Subcutaneous adipose tissue (tissue), 4 donors: ENCODE data around the gene ASAP3. TPM values are rescaled to one million over a fixed set of nuclear protein-coding genes. Genes with fewer than 3 reads are reported as not detected.

Experiments
- total RNA-seq, 4 donors: library from RNA; depleted of rRNA; stranded (reverse); fragments of >200 nt; gene quantifications; one replicate each; pipeline ENCODE4 v1.1.0, GENCODE V29; 2016
- TF ChIP-seq, protein P1 (sequence below): fragments of 450-650 bp; IDR thresholded peaks from one replicate; pipeline ENCODE4 v1.5.1; 2016; ENCODE audit warnings: low read depth, mild to moderate bottlenecking, control low read depth, antibody characterized with exemption, moderate library complexity

ASAP3 gene
- total RNA-seq, 4 donors from 2014 or later: 18.4 to 51.7 (median 42.1) TPM

DNA sequence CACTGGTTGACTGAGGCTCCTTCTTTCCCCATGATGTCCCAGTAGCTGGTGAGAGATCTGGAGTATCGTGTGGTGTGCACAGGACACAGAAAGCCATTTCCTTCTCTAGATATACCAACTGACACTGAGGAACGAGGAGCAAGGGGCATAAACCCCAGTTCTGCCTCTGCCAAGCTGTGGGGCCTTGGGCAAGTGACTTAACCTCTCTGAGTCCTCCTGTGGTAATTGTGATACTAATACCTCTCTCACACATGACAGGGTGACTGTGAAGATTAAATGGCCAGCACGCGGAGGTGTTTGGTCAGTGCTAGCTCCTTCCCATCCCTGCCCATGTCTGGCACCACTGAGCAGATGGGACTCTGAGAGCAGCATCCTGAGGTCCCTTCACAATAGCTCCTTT is 33.1 kb downstream of the ASAP3 start:
- TF ChIP-seq, protein P1, sequence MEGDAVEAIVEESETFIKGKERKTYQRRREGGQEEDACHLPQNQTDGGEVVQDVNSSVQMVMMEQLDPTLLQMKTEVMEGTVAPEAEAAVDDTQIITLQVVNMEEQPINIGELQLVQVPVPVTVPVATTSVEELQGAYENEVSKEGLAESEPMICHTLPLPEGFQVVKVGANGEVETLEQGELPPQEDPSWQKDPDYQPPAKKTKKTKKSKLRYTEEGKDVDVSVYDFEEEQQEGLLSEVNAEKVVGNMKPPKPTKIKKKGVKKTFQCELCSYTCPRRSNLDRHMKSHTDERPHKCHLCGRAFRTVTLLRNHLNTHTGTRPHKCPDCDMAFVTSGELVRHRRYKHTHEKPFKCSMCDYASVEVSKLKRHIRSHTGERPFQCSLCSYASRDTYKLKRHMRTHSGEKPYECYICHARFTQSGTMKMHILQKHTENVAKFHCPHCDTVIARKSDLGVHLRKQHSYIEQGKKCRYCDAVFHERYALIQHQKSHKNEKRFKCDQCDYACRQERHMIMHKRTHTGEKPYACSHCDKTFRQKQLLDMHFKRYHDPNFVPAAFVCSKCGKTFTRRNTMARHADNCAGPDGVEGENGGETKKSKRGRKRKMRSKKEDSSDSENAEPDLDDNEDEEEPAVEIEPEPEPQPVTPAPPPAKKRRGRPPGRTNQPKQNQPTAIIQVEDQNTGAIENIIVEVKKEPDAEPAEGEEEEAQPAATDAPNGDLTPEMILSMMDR: no peak

DNA sequence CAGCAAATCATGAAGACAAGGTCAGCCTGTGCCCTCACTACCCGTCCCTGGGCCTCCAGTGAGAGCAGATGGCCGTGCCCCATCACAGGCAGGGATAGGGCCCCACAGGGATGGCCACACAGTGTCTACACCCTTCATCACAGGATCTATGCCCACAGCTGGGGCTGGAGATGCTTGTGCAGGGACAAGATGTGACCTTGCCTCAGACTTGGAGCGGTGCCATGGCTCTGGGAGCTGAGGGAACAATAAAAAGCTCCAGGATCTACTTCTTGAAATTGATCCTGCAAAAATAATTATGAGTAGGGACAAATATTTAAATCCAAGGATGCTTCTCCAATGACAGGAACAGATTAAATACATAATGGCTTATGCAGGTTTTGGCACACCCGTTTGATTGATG is 34.0 kb downstream of the ASAP3 start:
- TF ChIP-seq, protein P1: no peak

DNA sequence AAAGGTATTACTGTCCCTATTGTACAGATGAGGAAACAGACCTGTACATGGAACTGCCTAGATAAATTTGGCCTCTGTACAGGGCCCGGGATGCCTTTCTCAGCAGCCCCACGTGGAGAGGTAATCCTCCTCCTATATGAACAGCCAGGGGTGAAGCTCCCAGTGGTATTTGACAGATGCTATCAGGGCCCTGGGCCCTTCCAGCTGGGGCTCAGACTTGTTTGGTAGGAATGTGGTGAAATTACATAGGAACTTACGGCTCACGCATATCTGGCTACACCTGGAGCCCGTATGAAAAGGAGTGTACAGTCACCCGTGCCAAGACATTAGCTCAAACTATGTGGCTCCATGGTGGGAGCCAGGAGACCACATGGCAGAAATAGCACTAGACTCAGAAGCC is 34.7 kb downstream of the ASAP3 start:
- TF ChIP-seq, protein P1: no peak

DNA sequence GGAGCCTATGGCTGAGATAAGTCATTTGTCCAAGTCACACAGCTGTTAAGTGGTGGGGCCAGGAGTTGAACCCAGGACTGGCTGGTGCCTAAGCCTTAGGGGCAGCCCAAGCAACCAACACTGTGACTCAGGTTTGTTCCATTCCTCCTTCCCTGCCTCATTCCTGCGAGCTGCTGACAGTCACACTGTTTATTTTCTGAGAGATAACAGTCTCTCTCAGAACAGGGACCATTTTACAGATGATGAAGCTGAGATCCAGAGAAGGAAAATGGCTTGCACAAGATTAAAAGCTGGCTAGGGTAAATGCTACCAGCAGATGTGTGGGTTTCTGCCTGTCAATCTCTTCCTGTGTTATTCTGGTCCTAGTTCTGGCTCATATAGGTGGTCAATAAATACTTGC is 35.1 kb downstream of the ASAP3 start:
- TF ChIP-seq, protein P1: no peak

DNA sequence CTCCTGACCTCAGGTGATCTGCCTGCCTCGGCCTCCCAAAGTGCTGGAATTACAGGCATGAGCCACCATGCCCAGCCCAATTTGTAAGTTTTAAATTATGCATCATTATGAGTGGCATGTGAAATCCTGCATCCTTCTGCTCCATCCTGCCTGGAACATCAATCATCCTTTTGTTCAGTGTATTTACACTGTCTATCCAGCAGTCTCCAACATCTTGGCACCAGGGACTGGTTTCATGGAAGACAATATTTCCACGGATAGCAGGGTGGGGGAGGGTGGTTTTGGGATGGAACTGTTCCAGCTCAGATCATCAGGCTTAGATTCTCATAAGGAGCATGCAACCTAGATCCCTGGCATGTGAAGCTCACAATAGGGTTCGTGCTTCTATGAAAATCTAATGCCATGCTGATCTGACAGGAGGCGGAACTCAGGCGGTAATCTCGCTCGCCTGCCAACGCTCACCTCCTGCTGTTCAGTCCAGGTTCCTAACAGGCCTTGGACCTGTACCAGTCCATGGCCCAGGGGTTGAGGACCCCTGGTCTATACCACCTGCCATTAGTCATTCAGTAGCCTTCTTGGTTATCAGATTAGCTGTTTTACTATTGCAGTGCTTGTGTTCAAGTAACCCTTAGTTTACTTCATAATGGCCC is 37.2 kb downstream of the ASAP3 start:
- TF ChIP-seq, protein P1: no peak

DNA sequence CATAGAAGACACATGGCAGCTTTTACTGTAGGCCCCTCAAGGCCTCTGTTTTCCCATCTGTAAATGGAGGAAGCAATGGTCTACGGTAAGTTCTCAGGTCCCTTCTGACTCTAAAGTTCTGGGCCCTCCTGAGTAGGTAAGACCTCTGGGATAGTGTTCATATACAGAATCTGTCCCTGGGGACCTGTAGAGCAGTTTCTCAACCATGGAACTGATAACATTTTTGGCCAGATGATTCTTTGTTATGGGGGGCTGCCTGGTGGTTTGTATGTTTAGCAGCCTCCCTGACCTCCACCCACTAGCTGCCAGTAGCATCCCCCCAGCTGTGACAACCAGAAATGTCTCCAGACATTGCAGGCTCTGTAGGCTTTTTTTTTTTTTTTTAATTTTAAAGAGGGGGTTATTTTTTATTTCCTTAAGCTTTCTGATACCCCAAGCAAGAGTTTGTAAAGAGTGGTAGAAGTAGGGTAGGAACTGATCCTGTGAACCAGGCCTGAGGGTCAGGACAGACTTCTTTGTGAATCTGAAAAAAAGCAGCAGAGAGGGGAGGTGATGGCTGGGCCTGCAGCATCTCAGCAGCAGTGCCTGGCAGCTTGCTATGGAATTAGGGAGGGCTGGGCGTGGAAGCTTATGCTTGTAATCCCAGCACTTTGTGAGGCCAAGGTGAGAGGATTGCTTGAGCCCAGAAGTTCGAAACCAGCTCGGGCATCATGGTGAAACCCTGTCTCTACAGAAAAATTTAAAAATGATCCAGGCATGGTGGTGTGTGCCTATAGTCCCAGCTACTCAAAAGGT is 39.2 kb downstream of the ASAP3 start:
- TF ChIP-seq, protein P1: no peak

DNA sequence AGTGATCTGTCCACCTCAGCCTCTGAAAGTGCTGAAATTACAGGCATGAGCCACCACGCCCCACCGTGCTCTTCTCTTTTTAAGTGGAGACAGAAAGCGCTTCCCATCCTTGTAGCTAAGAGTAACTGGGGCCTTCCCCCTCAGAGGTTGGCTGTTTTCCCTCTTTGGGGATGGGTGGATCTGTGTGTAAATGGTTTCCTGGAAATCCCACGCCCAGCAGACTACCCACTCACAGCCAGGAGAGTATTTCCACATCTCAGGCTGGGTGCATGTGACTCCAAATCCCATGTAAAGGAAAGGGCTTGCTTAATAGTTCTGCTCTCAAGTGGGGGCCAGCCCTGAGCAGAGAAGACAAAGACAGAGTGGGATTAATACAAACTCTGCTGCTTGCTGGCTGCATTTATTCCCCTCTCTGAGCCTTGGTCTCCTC is 39.9 kb downstream of the ASAP3 start:
- TF ChIP-seq, protein P1: no peak
